WTC11 (cell line): ENCODE measurements around the gene CAMK2N2. TPM values are rescaled to one million over a fixed set of nuclear protein-coding genes. Genes with fewer than 3 reads are reported as not detected.

ENCODE experiments used
- ATAC-seq: fragments of 200-7000 bp; cut with Tn5 transposase; 2 replicates; pipeline ENCODE4 v1.10.0; 2021; ENCODE audit warnings: mild to moderate bottlenecking, moderate library complexity
- CTCF ChIA-PET: fragments of 300-600 bp; sonication (Branson Sonifier 250); formaldehyde crosslinking; loops from one replicate; lab custom pipeline; 2021; ENCODE audit warnings: antibody characterized with exemption; lab: Charles Lee
- POLR2A ChIA-PET: fragments of 350-600 bp; sonication (Branson Sonifier 250); formaldehyde crosslinking; loops from one replicate; lab custom pipeline; 2021; ENCODE audit warnings: antibody characterized with exemption; lab: Charles Lee
- DNase-seq: peaks from one replicate; pipeline ENCODE4 v3.0.0; 2021; ENCODE audit warnings: low spot score
- H3K27ac Mint-ChIP-seq: 2 replicates; pipeline ENCODE4 v1.8.0; 2021; ENCODE audit warnings: mixed read lengths
- H3K27me3 Mint-ChIP-seq: 2 replicates; pipeline ENCODE4 v1.8.0; 2021; ENCODE audit warnings: low read depth, mild to moderate bottlenecking, moderate library complexity, mixed read lengths
- H3K36me3 Mint-ChIP-seq: 2 replicates; pipeline ENCODE4 v1.8.0; 2021; ENCODE audit warnings: mixed read lengths
- H3K4me1 Mint-ChIP-seq: 2 replicates; pipeline ENCODE4 v1.8.0; 2022; ENCODE audit warnings: mixed read lengths
- H3K4me3 Mint-ChIP-seq: 2 replicates; pipeline ENCODE4 v1.8.0; 2021; ENCODE audit warnings: mild to moderate bottlenecking, moderate library complexity, mixed read lengths
- H3K9me3 Mint-ChIP-seq: 2 replicates; pipeline ENCODE4 v1.8.0; 2021; ENCODE audit warnings: mixed read lengths
- ATF1 ChIP-seq: sonication (generic); formaldehyde crosslinking; IDR thresholded peaks from 2 replicates; pipeline ENCODE4 v1.8.1; 2023; ENCODE audit warnings: mild to moderate bottlenecking, moderate library complexity, missing genetic modification reagents
- CREB1 ChIP-seq: sonication (generic); formaldehyde crosslinking; IDR thresholded peaks from 2 replicates; pipeline ENCODE4 v1.8.0; 2023; ENCODE audit warnings: mild to moderate bottlenecking, missing genetic modification reagents
- ELF4 ChIP-seq: sonication (generic); formaldehyde crosslinking; IDR thresholded peaks from 2 replicates; pipeline ENCODE4 v1.8.1; 2022; ENCODE audit warnings: low read depth, mild to moderate bottlenecking, moderate library complexity, missing genetic modification reagents
- EMX1 ChIP-seq: fragments of 250-450 bp; sonication (Bioruptor Pico); IDR thresholded peaks from 2 replicates; pipeline ENCODE4 v1.8.0; 2021; ENCODE audit warnings: mild to moderate bottlenecking
- ESRRA ChIP-seq: sonication (generic); formaldehyde crosslinking; IDR thresholded peaks from 2 replicates; pipeline ENCODE4 v1.8.1; 2022; ENCODE audit warnings: mild to moderate bottlenecking, missing genetic modification reagents, borderline replicate concordance
- FOXP1 ChIP-seq: sonication (generic); formaldehyde crosslinking; IDR thresholded peaks from 2 replicates; pipeline ENCODE4 v1.8.0; 2022; ENCODE audit warnings: missing genetic modification reagents, mild to moderate bottlenecking, moderate library complexity, borderline replicate concordance
- JAZF1 ChIP-seq: fragments of 250-450 bp; sonication (Bioruptor Pico); IDR thresholded peaks from 2 replicates; pipeline ENCODE4 v1.9.0; 2021; ENCODE audit warnings: moderate library complexity, mild to moderate bottlenecking, inconsistent platforms
- NR3C1 ChIP-seq: sonication (generic); formaldehyde crosslinking; conservative IDR thresholded peaks from 2 replicates; pipeline ENCODE4 v1.8.1; 2023; ENCODE audit warnings: low read depth, mild to moderate bottlenecking, missing genetic modification reagents
- TEAD1 ChIP-seq: sonication (generic); formaldehyde crosslinking; IDR thresholded peaks from 2 replicates; pipeline ENCODE4 v1.8.0; 2022; ENCODE audit warnings: mild to moderate bottlenecking, missing genetic modification reagents
- ZBTB43 ChIP-seq: sonication (generic); formaldehyde crosslinking; IDR thresholded peaks from 2 replicates; pipeline ENCODE4 v1.8.1; 2023; ENCODE audit warnings: mild to moderate bottlenecking, missing genetic modification reagents
- ZNF138 ChIP-seq: sonication (generic); formaldehyde crosslinking; conservative IDR thresholded peaks from 2 replicates; pipeline ENCODE4 v1.8.1; 2022; ENCODE audit warnings: mild to moderate bottlenecking, moderate library complexity, missing genetic modification reagents
- ZNF317 ChIP-seq: sonication (generic); formaldehyde crosslinking; IDR thresholded peaks from 2 replicates; pipeline ENCODE4 v1.8.1; 2023; ENCODE audit warnings: low read depth, mild to moderate bottlenecking, moderate library complexity, missing genetic modification reagents, borderline replicate concordance
- ZNF396 ChIP-seq: fragments of 250-450 bp; sonication (Bioruptor Pico); IDR thresholded peaks from 2 replicates; pipeline ENCODE4 v1.8.0; 2021; ENCODE audit warnings: mild to moderate bottlenecking, moderate library complexity, borderline replicate concordance
- ZNF416 ChIP-seq: fragments of 250-450 bp; sonication (Bioruptor Pico); IDR thresholded peaks from 2 replicates; pipeline ENCODE4 v1.9.0; 2021; ENCODE audit warnings: mild to moderate bottlenecking, inconsistent platforms
- ZNF423 ChIP-seq: fragments of 250-450 bp; sonication (Bioruptor Pico); IDR thresholded peaks from 2 replicates; pipeline ENCODE4 v2.1.2; 2022; ENCODE audit warnings: mild to moderate bottlenecking, moderate library complexity
- ZNF532 ChIP-seq: fragments of 250-450 bp; sonication (Bioruptor Pico); IDR thresholded peaks from 2 replicates; pipeline ENCODE4 v1.9.0; 2021; ENCODE audit warnings: mild to moderate bottlenecking, borderline replicate concordance
- ZNF671 ChIP-seq: fragments of 250-450 bp; sonication (Bioruptor Pico); IDR thresholded peaks from 2 replicates; pipeline ENCODE4 v1.8.0; 2021; ENCODE audit warnings: mild to moderate bottlenecking
- total RNA-seq: library from RNA; stranded (reverse); gene quantifications from 3 replicates; pipeline ENCODE4 v1.2.3, GENCODE V29; 2021
- TF ChIP-seq, protein P1 (sequence below): sonication (generic); formaldehyde crosslinking; IDR thresholded peaks from 2 replicates; pipeline ENCODE4 v1.8.1; 2022; ENCODE audit warnings: missing genetic modification reagents, borderline replicate concordance

CAMK2N2 gene
- total RNA-seq, 1 experiment from 2014 or later: 10.5 TPM

GRCh38 chr3:184307915-184308314 is 46.6 kb upstream of the CAMK2N2 start:
- no peaks in the 10 kb centered on the region for H3K4me1 Mint-ChIP-seq
- no peak overlapping the region for H3K27ac Mint-ChIP-seq
- TF ChIP-seq ATF1 (no peak), CREB1 (CRISPR knock-in tag) (no peak), JAZF1 (CRISPR knock-in tag) (no peak), EMX1 (CRISPR knock-in tag) (no peak), ZNF423 (CRISPR knock-in tag) (no peak), NR3C1 (CRISPR knock-in tag) (no peak), ZNF416 (CRISPR knock-in tag) (no peak), ZNF138 (no peak)
- no peak for ATAC-seq
- H3K27me3 Mint-ChIP-seq: no peaks in the 10 kb centered on the region
- peaks cover 66% of the 10 kb centered on the region for H3K36me3 Mint-ChIP-seq
- no peak for DNase-seq
- H3K9me3 Mint-ChIP-seq: no peaks in the 10 kb centered on the region
- CTCF ChIA-PET: no interaction called here
- POLR2A ChIA-PET: no interaction called here
- no peak overlapping the region for H3K4me3 Mint-ChIP-seq

- no peak overlapping the region for H3K4me3 Mint-ChIP-seq
- no peak for DNase-seq
- ATAC-seq: no peak
- TF ChIP-seq TEAD1 (CRISPR knock-in tag) (no peak), ZNF396 (no peak), ZNF671 (CRISPR knock-in tag) (no peak), ZBTB43 (CRISPR knock-in tag) (no peak), ESRRA (CRISPR knock-in tag) (no peak), FOXP1 (CRISPR knock-in tag) (no peak), ZNF532 (no peak), ELF4 (CRISPR knock-in tag) (no peak), ZNF317 (CRISPR knock-in tag) (no peak), ZNF416 (CRISPR knock-in tag) (no peak)
- TF ChIP-seq, protein P1, sequence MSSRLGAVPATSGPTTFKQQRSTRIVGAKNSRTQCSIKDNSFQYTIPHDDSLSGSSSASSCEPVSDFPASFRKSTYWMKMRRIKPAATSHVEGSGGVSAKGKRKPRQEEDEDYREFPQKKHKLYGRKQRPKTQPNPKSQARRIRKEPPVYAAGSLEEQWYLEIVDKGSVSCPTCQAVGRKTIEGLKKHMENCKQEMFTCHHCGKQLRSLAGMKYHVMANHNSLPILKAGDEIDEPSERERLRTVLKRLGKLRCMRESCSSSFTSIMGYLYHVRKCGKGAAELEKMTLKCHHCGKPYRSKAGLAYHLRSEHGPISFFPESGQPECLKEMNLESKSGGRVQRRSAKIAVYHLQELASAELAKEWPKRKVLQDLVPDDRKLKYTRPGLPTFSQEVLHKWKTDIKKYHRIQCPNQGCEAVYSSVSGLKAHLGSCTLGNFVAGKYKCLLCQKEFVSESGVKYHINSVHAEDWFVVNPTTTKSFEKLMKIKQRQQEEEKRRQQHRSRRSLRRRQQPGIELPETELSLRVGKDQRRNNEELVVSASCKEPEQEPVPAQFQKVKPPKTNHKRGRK (CRISPR knock-in tag): no peak
- ChIA-PET CTCF (interaction anchor here (1.1 kb wide), 1 partner anchor 32 kb away, joined by 3 read pairs; no protein-coding TSS in a partner anchor), POLR2A (no interaction called here)
- H3K4me1 Mint-ChIP-seq: no peaks in the 10 kb centered on the region
- H3K27ac Mint-ChIP-seq: no peak overlapping the region
- H3K36me3 Mint-ChIP-seq: peaks cover 81% of the 10 kb centered on the region
- no peaks in the 10 kb centered on the region for H3K9me3 Mint-ChIP-seq
- H3K27me3 Mint-ChIP-seq: no peaks in the 10 kb centered on the region
Observed at GRCh38 chr3:184306341-184306972, 45.1 kb upstream of the CAMK2N2 start.
